Parathyroid adenoma (tissue), 2 donors: Measurements from ENCODE around the gene PGM1.

Experiments used
- H2AFZ ChIP-seq: fragments of 300-600 bp; sonication (generic); one replicate; pipeline ENCODE4 v1.7.0; 2017; ENCODE audit warnings: antibody characterized with exemption, mild to moderate bottlenecking
- H3K27ac ChIP-seq: fragments of 300-600 bp; sonication (generic); one replicate; pipeline ENCODE4 v1.7.0; 2017
- H3K27me3 ChIP-seq: fragments of 300-600 bp; sonication (generic); one replicate; pipeline ENCODE4 v1.7.0; 2017; ENCODE audit warnings: low read length; ENCODE audit not compliant: control insufficient read depth, insufficient read depth
- H3K36me3 ChIP-seq: fragments of 300-600 bp; sonication (generic); one replicate; pipeline ENCODE4 v1.7.0; 2017; ENCODE audit warnings: low read length; ENCODE audit not compliant: control insufficient read depth, insufficient read depth
- H3K4me1 ChIP-seq: fragments of 300-600 bp; sonication (generic); one replicate; pipeline ENCODE4 v1.7.0; 2017; ENCODE audit warnings: control low read depth
- H3K4me2 ChIP-seq: fragments of 300-600 bp; sonication (generic); one replicate; pipeline ENCODE4 v1.7.0; 2017; ENCODE audit warnings: low read length
- H3K4me3 ChIP-seq: fragments of 300-600 bp; sonication (generic); one replicate; pipeline ENCODE4 v1.7.0; 2017; ENCODE audit warnings: low read depth, low read length
- H3K79me2 ChIP-seq: fragments of 300-600 bp; sonication (generic); one replicate; pipeline ENCODE4 v1.7.0; 2017; ENCODE audit warnings: control low read depth
- H3K9ac ChIP-seq: fragments of 300-600 bp; sonication (generic); one replicate; pipeline ENCODE4 v1.7.0; 2017; ENCODE audit warnings: mild to moderate bottlenecking
- H3K9me3 ChIP-seq: fragments of 300-600 bp; sonication (generic); one replicate; pipeline ENCODE4 v1.7.0; 2017; ENCODE audit warnings: low read length; ENCODE audit not compliant: control insufficient read depth
- CTCF ChIP-seq: fragments of 300-600 bp; sonication (generic); IDR thresholded peaks from one replicate; pipeline ENCODE4 v1.7.0; 2017; ENCODE audit warnings: antibody characterized with exemption, mild to moderate bottlenecking
- donor health status: primary hyperparathyroidism.

The PGM1 gene

GRCh38 chr1:63674865-63675419, 81.7 kb downstream of the PGM1 start:
- no peak overlapping the region for H3K27ac ChIP-seq
- no peak overlapping the region for H3K9ac ChIP-seq
- TF ChIP-seq CTCF = no peak
- H3K79me2 ChIP-seq = no peaks in the 10 kb centered on the region
- H3K27me3 ChIP-seq = no peaks in the 10 kb centered on the region
- no peaks in the 10 kb centered on the region for H3K36me3 ChIP-seq
- H3K9me3 ChIP-seq = no peaks in the 10 kb centered on the region
- H2AFZ ChIP-seq = no peak overlapping the region
- no peak overlapping the region for H3K4me3 ChIP-seq
- no peak overlapping the region for H3K4me2 ChIP-seq
- no peaks in the 10 kb centered on the region for H3K4me1 ChIP-seq

- Histone ChIP-seq H3K4me3 (no peak overlapping the region), H3K4me1 (no peaks in the 10 kb centered on the region), H3K36me3 (no peaks in the 10 kb centered on the region), H3K9ac (no peak overlapping the region), H3K79me2 (no peaks in the 10 kb centered on the region), H3K4me2 (no peak overlapping the region), H2AFZ (no peak overlapping the region), H3K27me3 (no peaks in the 10 kb centered on the region), H3K27ac (no peak overlapping the region), H3K9me3 (no peaks in the 10 kb centered on the region)
- TF ChIP-seq CTCF = no peak
Observed at GRCh38 chr1:63675420-63675931, 82.3 kb downstream of the PGM1 start.

GRCh38 chr1:63677497-63677896, 84.3 kb downstream of the PGM1 start:
- Histone ChIP-seq H3K9me3 (no peaks in the 10 kb centered on the region), H3K4me1 (no peaks in the 10 kb centered on the region), H3K36me3 (no peaks in the 10 kb centered on the region), H2AFZ (no peak overlapping the region), H3K4me3 (no peak overlapping the region), H3K27ac (no peak overlapping the region), H3K9ac (no peak overlapping the region), H3K4me2 (no peak overlapping the region), H3K79me2 (no peaks in the 10 kb centered on the region), H3K27me3 (no peaks in the 10 kb centered on the region)
- TF ChIP-seq CTCF = no peak

- TF ChIP-seq CTCF = no peak
- H3K4me3 ChIP-seq = no peak overlapping the region
- H3K79me2 ChIP-seq = no peaks in the 10 kb centered on the region
- no peaks in the 10 kb centered on the region for H3K4me1 ChIP-seq
- no peak overlapping the region for H3K4me2 ChIP-seq
- H3K9me3 ChIP-seq = no peaks in the 10 kb centered on the region
- H3K27me3 ChIP-seq = no peaks in the 10 kb centered on the region
- H3K27ac ChIP-seq = no peak overlapping the region
- H3K36me3 ChIP-seq = no peaks in the 10 kb centered on the region
- H3K9ac ChIP-seq = no peak overlapping the region
- H2AFZ ChIP-seq = no peak overlapping the region
Observed at GRCh38 chr1:63678200-63678599, 85.0 kb downstream of the PGM1 start.

GRCh38 chr1:63679076-63679475, 85.9 kb downstream of the PGM1 start:
- no peak overlapping the region for H3K9ac ChIP-seq
- no peak overlapping the region for H3K27ac ChIP-seq
- H3K4me1 ChIP-seq = no peaks in the 10 kb centered on the region
- no peaks in the 10 kb centered on the region for H3K9me3 ChIP-seq
- H3K4me3 ChIP-seq = no peak overlapping the region
- H3K36me3 ChIP-seq = no peaks in the 10 kb centered on the region
- H3K27me3 ChIP-seq = no peaks in the 10 kb centered on the region
- H2AFZ ChIP-seq = no peak overlapping the region
- no peak for TF ChIP-seq CTCF
- no peaks in the 10 kb centered on the region for H3K79me2 ChIP-seq
- no peak overlapping the region for H3K4me2 ChIP-seq
